GM21528 (cell line): ENCODE results near the gene GRM8.
A peak's percentile ranks its signal among the peaks of the same experiment; 100 is the strongest.

ENCODE experiments used
- ATAC-seq: cut with Tn5 transposase; IDR thresholded peaks from one replicate; pipeline ENCODE4 v1.9.1; 2021; ENCODE audit warnings: mild to moderate bottlenecking, moderate library complexity; ENCODE audit not compliant: unreplicated experiment, low FRiP score

Gene GRM8

GRCh38 chr7:127153315-127153714 is 99.4 kb downstream of the GRM8 start:
- no peak for ATAC-seq

- no peak for ATAC-seq
These were observed 100.3 kb downstream of the GRM8 start for GRCh38 chr7:127152423-127152822.

- ATAC-seq = no peak
These were observed 101.4 kb downstream of the GRM8 start for GRCh38 chr7:127151379-127151778.

- no peak for ATAC-seq
These were observed 102.2 kb downstream of the GRM8 start for GRCh38 chr7:127150543-127150942.

- ATAC-seq = no peak
These were observed 105.8 kb downstream of the GRM8 start for GRCh38 chr7:127146746-127147536.

GRCh38 chr7:127137146-127137545 is 115.6 kb downstream of the GRM8 start:
- ATAC-seq = no peak

GRCh38 chr7:127135871-127136485 is 116.8 kb downstream of the GRM8 start:
- no peak for ATAC-seq

- ATAC-seq = no peak
These were observed 129.5 kb downstream of the GRM8 start for GRCh38 chr7:127123220-127123619.

- no peak for ATAC-seq
These were observed 133.2 kb downstream of the GRM8 start for GRCh38 chr7:127119517-127119916.

GRCh38 chr7:127114742-127115265 is 137.9 kb downstream of the GRM8 start:
- ATAC-seq = no peak

- ATAC-seq = peak; percentile 91
These were observed 145.1 kb downstream of the GRM8 start for GRCh38 chr7:127107601-127108007.

GRCh38 chr7:127093340-127093739 is 159.4 kb downstream of the GRM8 start:
- no peak for ATAC-seq

- ATAC-seq = no peak
These were observed 161.1 kb downstream of the GRM8 start for GRCh38 chr7:127091620-127092019.

GRCh38 chr7:127089146-127089545 is 163.6 kb downstream of the GRM8 start:
- no peak for ATAC-seq

GRCh38 chr7:127081539-127081938 is 171.2 kb downstream of the GRM8 start:
- no peak for ATAC-seq

- ATAC-seq = no peak
These were observed 172.2 kb downstream of the GRM8 start for GRCh38 chr7:127080576-127080975.

GRCh38 chr7:127066974-127067373 is 185.8 kb downstream of the GRM8 start:
- ATAC-seq = no peak

GRCh38 chr7:127059475-127059874 is 193.3 kb downstream of the GRM8 start:
- ATAC-seq = no peak

GRCh38 chr7:127057918-127058317 is 194.8 kb downstream of the GRM8 start:
- no peak for ATAC-seq

GRCh38 chr7:127056202-127056601 is 196.5 kb downstream of the GRM8 start:
- no peak for ATAC-seq

- ATAC-seq = no peak
These were observed 205.2 kb downstream of the GRM8 start for GRCh38 chr7:127047521-127047920.
